Thyroid gland (tissue), 4 donors: Measurements from ENCODE around the gene LCP1. TPM values are rescaled to one million over a fixed set of nuclear protein-coding genes. Genes with fewer than 3 reads are reported as not detected.

ENCODE experiments used
- DNase-seq, 2 donors: peaks; one replicate each; pipeline ENCODE4 v3.0.0-alpha.2; 2019
- H3K27ac ChIP-seq, 3 donors: fragments of 200-600 bp; sonication (generic); 1 replicate in 2 of 3; 2 replicates in 1 of 3; pipeline ENCODE4 v1.5.1; 2016 to 2019; ENCODE audit warnings: mild to moderate bottlenecking in 1 of 3, moderate library complexity in 1 of 3
- H3K27me3 ChIP-seq: fragments of 200-600 bp; sonication (generic); one replicate; pipeline ENCODE4 v1.5.1; 2019
- H3K36me3 ChIP-seq, 2 donors: fragments of 200-600 bp; sonication (generic); one replicate each; pipeline ENCODE4 v1.5.1; 2016 to 2019
- H3K4me1 ChIP-seq, 2 donors: fragments of 200-600 bp; sonication (generic); one replicate each; pipeline ENCODE4 v1.5.1; 2017 to 2019
- H3K4me3 ChIP-seq, 3 donors: fragments of 200-600 bp; sonication (generic); replicated peaks in 1 of 3; 1 replicate in 2 of 3; 2 replicates in 1 of 3; pipeline ENCODE4 v1.5.1; 2016; ENCODE audit warnings: mild to moderate bottlenecking in 1 of 3
- H3K9me3 ChIP-seq: fragments of 200-600 bp; sonication (generic); one replicate; pipeline ENCODE4 v1.5.1; 2017
- POLR2A ChIP-seq, 2 donors: fragments of 450-650 bp; IDR thresholded peaks; one replicate each; pipeline ENCODE4 v1.6.1; 2017; ENCODE audit warnings: antibody characterized with exemption in 2 of 2, mild to moderate bottlenecking in 2 of 2, moderate library complexity in 1 of 2
- WGBS, 2 donors: methylation state at CpG; one replicate each; pipeline ENCODE4 v1.1.5; 2017; 5-methylcytosine and 5-hydroxymethylcytosine counted together
- intact Hi-C: fragments of 100-400 bp; cut with DNase I; formaldehyde crosslinking; loops from one replicate; pipeline ENCODE4 v1.15.1; 2023
- total RNA-seq, 4 donors: library from RNA; depleted of rRNA; stranded (reverse); fragments of >200 nt; gene quantifications; one replicate each; pipeline ENCODE4 v1.2.3, GENCODE V29; 2016
- TF ChIP-seq, protein P1 (sequence below), 6 experiments: fragments of 200-600 bp in 3 of 6; fragments of 450-650 bp in 3 of 6; sonication (generic) in 3 of 6; IDR thresholded peaks; one replicate each; pipeline ENCODE4 v1.5.1; 2016 to 2019; ENCODE audit warnings: antibody characterized with exemption in 6 of 6, mild to moderate bottlenecking in 2 of 6, inconsistent platforms in 1 of 6, moderate library complexity in 1 of 6

LCP1 gene
- total RNA-seq, 4 donors from 2014 or later: 8.7 to 27.3 (median 11.9) TPM

DNA sequence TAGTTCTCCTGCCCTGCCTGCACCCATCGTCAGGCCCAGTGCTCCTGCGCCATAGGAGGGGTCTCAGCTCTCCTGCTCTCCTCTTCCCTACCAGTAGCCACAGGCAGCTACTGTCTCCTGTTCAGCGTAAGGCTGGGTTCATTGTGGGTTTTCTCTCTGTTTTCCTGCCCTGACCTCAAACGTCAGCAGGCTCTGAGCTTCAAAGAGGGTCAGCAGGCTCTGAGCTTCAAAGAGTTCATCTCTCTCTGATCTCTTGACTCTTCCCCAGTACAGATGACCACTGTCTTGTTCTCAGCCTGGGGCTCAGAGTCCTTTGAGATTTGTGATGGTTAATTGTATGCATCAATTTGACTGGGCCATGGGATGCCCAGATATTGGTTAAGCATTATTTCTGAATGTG lies 72.5 kb downstream of the LCP1 start:
- intact Hi-C loops: no loop called here
- Histone ChIP-seq H3K27me3 (no peaks in the 10 kb centered on the region), H3K27ac (no peak overlapping the region), H3K36me3 (no peaks in the 10 kb centered on the region), H3K4me3 (no peak overlapping the region), H3K4me1 (no peaks in the 10 kb centered on the region), H3K9me3 (no peaks in the 10 kb centered on the region)
- TF ChIP-seq POLR2A (IDR thresholded peaks at IDR 0.05): no peak
- TF ChIP-seq, protein P1, sequence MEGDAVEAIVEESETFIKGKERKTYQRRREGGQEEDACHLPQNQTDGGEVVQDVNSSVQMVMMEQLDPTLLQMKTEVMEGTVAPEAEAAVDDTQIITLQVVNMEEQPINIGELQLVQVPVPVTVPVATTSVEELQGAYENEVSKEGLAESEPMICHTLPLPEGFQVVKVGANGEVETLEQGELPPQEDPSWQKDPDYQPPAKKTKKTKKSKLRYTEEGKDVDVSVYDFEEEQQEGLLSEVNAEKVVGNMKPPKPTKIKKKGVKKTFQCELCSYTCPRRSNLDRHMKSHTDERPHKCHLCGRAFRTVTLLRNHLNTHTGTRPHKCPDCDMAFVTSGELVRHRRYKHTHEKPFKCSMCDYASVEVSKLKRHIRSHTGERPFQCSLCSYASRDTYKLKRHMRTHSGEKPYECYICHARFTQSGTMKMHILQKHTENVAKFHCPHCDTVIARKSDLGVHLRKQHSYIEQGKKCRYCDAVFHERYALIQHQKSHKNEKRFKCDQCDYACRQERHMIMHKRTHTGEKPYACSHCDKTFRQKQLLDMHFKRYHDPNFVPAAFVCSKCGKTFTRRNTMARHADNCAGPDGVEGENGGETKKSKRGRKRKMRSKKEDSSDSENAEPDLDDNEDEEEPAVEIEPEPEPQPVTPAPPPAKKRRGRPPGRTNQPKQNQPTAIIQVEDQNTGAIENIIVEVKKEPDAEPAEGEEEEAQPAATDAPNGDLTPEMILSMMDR (IDR thresholded peaks at IDR 0.05): no peak
- 61 to 71% methylated on average over 4 of the region's 4 CpGs for WGBS, 2 donors
- no peak for DNase-seq

DNA sequence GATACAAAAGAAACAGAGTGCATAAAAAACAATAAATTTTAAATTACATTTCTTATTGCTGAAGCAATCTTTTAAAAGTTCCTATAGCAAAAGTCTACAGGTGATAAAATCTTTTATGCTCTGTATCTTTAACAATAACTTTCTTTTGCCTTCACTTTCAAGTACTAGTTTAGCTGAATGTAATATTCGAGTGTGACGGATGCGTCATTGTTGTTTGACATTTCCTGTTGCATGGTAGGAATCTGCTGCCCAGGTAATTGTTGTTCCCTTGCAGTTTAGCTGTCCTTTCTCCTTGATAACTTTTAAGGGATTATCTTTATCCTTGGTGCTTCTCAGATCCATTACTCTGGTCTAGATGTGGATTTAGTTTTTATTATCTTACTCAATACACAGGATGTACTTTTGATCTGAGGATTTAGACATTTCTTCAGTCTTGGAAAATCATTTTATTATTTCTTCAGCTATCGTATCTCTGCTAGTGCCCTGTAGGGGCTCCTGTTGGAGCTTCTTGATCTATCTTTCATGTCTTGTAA lies 75.1 kb downstream of the LCP1 start:
- Histone ChIP-seq H3K27ac (no peak overlapping the region), H3K9me3 (no peaks in the 10 kb centered on the region), H3K4me3 (no peak overlapping the region), H3K36me3 (no peaks in the 10 kb centered on the region), H3K4me1 (no peaks in the 10 kb centered on the region), H3K27me3 (no peaks in the 10 kb centered on the region)
- no peak for DNase-seq
- intact Hi-C loops: no loop called here
- 60 to 75% methylated on average over 4 of the region's 4 CpGs for WGBS, 2 donors
- no peak for TF ChIP-seq POLR2A (IDR thresholded peaks at IDR 0.05)
- TF ChIP-seq, protein P1 (IDR thresholded peaks at IDR 0.05): no peak

GRCh38 chr13:46104868-46105267 lies 77.1 kb downstream of the LCP1 start, which contains the start of gene CPB2:
TSS of gene CPB2 (minus strand) at chr13:46105033. CDS start at chr13:46105009, 24 bp downstream.
- TF ChIP-seq, protein P1 (IDR thresholded peaks at IDR 0.05): no peak
- TF ChIP-seq POLR2A (IDR thresholded peaks at IDR 0.05): no peak
- H3K4me1 ChIP-seq: no peaks in the 10 kb centered on the region
- no peaks in the 10 kb centered on the region for H3K9me3 ChIP-seq
- intact Hi-C loops: no loop called here
- H3K4me3 ChIP-seq: no peak within 1 kb of the TSS
- DNase-seq: no peak
- H3K36me3 ChIP-seq: no peaks in the 10 kb centered on the region
- 90 to 95% methylated on average over 4 of the region's 4 CpGs for WGBS, 2 donors
- no peaks in the 10 kb centered on the region for H3K27me3 ChIP-seq
- no peak within 1 kb of the TSS for H3K27ac ChIP-seq

- no peak for TF ChIP-seq POLR2A (IDR thresholded peaks at IDR 0.05)
- TF ChIP-seq, protein P1 (IDR thresholded peaks at IDR 0.05): no peak
- no peak overlapping the region for H3K4me3 ChIP-seq
- H3K27me3 ChIP-seq: no peaks in the 10 kb centered on the region
- no peaks in the 10 kb centered on the region for H3K4me1 ChIP-seq
- intact Hi-C loops: no loop called here
- H3K27ac ChIP-seq: no peak overlapping the region
- no peaks in the 10 kb centered on the region for H3K9me3 ChIP-seq
- no peak for DNase-seq
- WGBS, 2 donors: 95 to 96% methylated on average over 7 of the region's 7 CpGs
- no peaks in the 10 kb centered on the region for H3K36me3 ChIP-seq
Measured at GRCh38 chr13:46103037-46103436, 78.9 kb downstream of the LCP1 start.

DNA sequence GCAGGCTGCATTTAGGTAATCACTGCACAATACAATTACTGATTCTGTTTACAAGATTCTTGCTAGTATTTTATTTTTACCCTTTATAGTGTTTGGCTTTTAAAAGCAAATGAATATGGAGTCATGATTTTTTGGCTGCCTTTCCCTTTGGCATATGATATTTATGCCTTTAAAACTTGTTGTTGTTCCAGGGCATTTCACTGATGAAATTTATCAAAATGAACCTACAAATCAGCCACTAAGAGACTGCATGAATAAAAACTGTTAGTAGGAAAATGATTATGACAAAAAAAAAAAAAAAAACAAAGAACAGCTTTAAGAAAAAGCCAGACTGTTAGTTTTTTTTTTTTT lies 79.7 kb downstream of the LCP1 start:
- H3K9me3 ChIP-seq: no peaks in the 10 kb centered on the region
- H3K27ac ChIP-seq: no peak overlapping the region
- no peak overlapping the region for H3K4me3 ChIP-seq
- TF ChIP-seq, protein P1 (IDR thresholded peaks at IDR 0.05): no peak
- TF ChIP-seq POLR2A (IDR thresholded peaks at IDR 0.05): no peak
- no peaks in the 10 kb centered on the region for H3K4me1 ChIP-seq
- H3K27me3 ChIP-seq: no peaks in the 10 kb centered on the region
- DNase-seq: no peak
- H3K36me3 ChIP-seq: no peaks in the 10 kb centered on the region
- intact Hi-C loops: no loop called here
